Subcutaneous adipose tissue (tissue), 4 donors: ENCODE data around the gene GPS1. TPM values are rescaled to one million over a fixed set of nuclear protein-coding genes. Genes with fewer than 3 reads are reported as not detected.

Experiments
- CTCF ChIP-seq: fragments of 450-650 bp; IDR thresholded peaks from one replicate; pipeline ENCODE4 v1.5.1; 2016; ENCODE audit warnings: low read depth, mild to moderate bottlenecking, control low read depth, antibody characterized with exemption, moderate library complexity
- total RNA-seq, 4 donors: library from RNA; depleted of rRNA; stranded (reverse); fragments of >200 nt; gene quantifications; one replicate each; pipeline ENCODE4 v1.1.0, GENCODE V29; 2016

GPS1 gene
- total RNA-seq, 4 donors from 2014 or later: 42.7 to 125 (median 71.7) TPM

GRCh38 chr17:82045936-82046484 is 5.7 kb upstream of the GPS1 start:
- no peak for TF ChIP-seq CTCF

- TF ChIP-seq CTCF: no peak
These were observed 4.8 kb upstream of the GPS1 start for GRCh38 chr17:82046903-82047302.

GRCh38 chr17:82047379-82047778 is 4.3 kb upstream of the GPS1 start:
- no peak for TF ChIP-seq CTCF

GRCh38 chr17:82047914-82048570 is 3.7 kb upstream of the GPS1 start:
- no peak for TF ChIP-seq CTCF

- TF ChIP-seq CTCF: no peak
These were observed 3.1 kb upstream of the GPS1 start for GRCh38 chr17:82048571-82048971.

- TF ChIP-seq CTCF: no peak
These were observed 2.6 kb upstream of the GPS1 start for GRCh38 chr17:82049106-82049505.

GRCh38 chr17:82049521-82049971 is 2.2 kb upstream of the GPS1 start:
- TF ChIP-seq CTCF: no peak
